Activated naive CD4-positive, alpha-beta T cell treated with anti-CD3 and anti-CD28 coated beads for 36 hours (primary cell): ENCODE measurements around the gene RECK. TPM values are rescaled to one million over a fixed set of nuclear protein-coding genes. Genes with fewer than 3 reads are reported as not detected.
"Not testable (repeated sequence)": the region's sequence is repeated elsewhere in the genome, so short reads cannot be mapped to it uniquely, and the experiment has no call there.

Source experiments
- CTCF ChIA-PET: fragments of 350-600 bp; sonication (Branson Sonifier 250); formaldehyde crosslinking; loops from one replicate; lab custom pipeline; 2021; ENCODE audit warnings: antibody characterized with exemption; lab: Charles Lee
- DNase-seq: peaks from one replicate; pipeline ENCODE4 v3.0.0-alpha.2; 2020
- H3K27ac Mint-ChIP-seq: one replicate; pipeline ENCODE4 v1.8.0; 2021; ENCODE audit warnings: mild to moderate bottlenecking, mixed read lengths
- H3K27me3 Mint-ChIP-seq: one replicate; pipeline ENCODE4 v1.8.0; 2021; ENCODE audit warnings: low read depth, mixed read lengths
- H3K36me3 Mint-ChIP-seq: one replicate; pipeline ENCODE4 v1.8.0; 2021; ENCODE audit warnings: low read depth, mixed read lengths
- H3K4me1 Mint-ChIP-seq: one replicate; pipeline ENCODE4 v1.8.0; 2021; ENCODE audit warnings: low read depth, mixed read lengths
- H3K4me3 Mint-ChIP-seq: one replicate; pipeline ENCODE4 v1.8.0; 2021; ENCODE audit warnings: mild to moderate bottlenecking, moderate library complexity, mixed read lengths
- H3K9me3 Mint-ChIP-seq: one replicate; pipeline ENCODE4 v1.8.0; 2021; ENCODE audit warnings: mixed read lengths
- intact Hi-C: fragments of 100-400 bp; cut with micrococcal nuclease; formaldehyde crosslinking; loops from one replicate; pipeline ENCODE4 v1.15.1; 2023
- total RNA-seq, 2 experiments: library from RNA; stranded (reverse); gene quantifications; one replicate each; pipeline ENCODE4 v1.2.3, GENCODE V29; 2021

Gene RECK
- total RNA-seq, 2 experiments from 2014 or later, result 7.8 to 8.5 TPM

DNA sequence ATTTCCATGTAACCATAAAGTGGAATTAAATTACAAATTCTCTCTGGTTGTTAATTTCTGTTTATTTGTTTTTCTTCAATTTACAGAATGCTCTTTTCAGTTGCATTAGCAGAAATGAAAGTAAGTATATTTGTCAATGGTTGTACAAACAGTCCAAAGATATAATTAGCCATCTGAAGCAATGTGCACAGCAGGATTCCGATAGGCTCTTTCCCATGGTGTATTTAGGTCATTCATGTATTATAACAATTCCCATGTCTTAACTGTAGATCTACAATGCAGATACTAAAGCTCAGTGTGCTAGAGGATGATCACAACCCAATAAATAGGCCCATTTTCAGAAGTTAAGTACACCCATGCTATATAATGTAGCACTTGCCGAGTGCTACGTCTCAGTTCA, 43.8 kb downstream of the RECK start:
- Mint-ChIP-seq H3K4me1 (no peaks in the 10 kb centered on the region), H3K4me3 (no peak overlapping the region), H3K9me3 (no peaks in the 10 kb centered on the region), H3K36me3 (peaks cover 4% of the 10 kb centered on the region), H3K27me3 (no peaks in the 10 kb centered on the region), H3K27ac (no peak overlapping the region)
- CTCF ChIA-PET, result no interaction called here
- DNase-seq, result no peak
- intact Hi-C loops, result no loop called here

DNA sequence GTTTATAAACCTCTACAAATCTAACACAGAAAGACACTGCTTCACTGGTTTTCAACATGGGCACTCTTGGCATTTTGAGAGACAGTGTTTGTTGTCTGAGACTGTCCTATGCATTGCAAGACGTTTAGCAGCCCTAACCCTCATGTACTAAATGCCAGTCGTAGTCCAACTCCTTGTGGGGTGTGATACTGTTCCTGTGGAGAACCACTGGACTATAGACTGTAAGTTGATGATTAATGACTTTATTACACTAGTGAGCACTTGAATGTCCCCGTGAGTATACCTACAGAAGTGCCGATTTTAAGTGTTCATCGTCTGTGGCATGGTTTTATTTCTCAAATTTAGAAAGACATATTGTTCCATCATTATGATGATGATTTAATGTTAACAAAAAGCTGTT, 46.2 kb downstream of the RECK start:
- H3K27ac Mint-ChIP-seq, result no peak overlapping the region
- intact Hi-C loops, result no loop called here

DNA sequence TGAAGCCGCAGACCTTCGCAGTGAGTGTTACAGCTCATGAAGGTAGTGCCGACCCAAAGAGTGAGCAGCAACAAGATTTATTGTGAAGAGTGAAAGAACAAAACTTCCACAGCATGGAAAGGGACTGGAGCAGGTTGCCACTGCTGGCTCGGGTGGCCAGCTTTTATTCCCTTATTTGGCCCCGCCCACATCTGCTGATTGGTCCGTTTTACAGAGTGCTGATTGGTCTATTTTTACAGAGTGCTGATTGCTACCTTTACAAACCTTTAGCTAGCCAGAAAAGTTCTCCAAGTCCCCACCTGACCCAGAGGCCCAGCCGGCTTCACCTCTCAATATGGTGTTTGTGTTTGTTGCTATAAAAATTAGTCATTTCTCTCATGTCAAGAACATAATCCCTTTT, 49.7 kb downstream of the RECK start:
- Mint-ChIP-seq H3K9me3 (no peaks in the 10 kb centered on the region), H3K36me3 (peaks cover 15% of the 10 kb centered on the region), H3K27me3 (no peaks in the 10 kb centered on the region), H3K27ac (no peak overlapping the region), H3K4me1 (peaks cover under 1% of the 10 kb centered on the region), H3K4me3 (no peak overlapping the region)
- CTCF ChIA-PET, result interaction anchor here (0.6 to 2.0 kb wide), 4 partner anchors 22 to 257 kb away, joined by 3 to 7 read pairs (median 3); no protein-coding TSS in a partner anchor
- peak; percentile 7 for DNase-seq
- intact Hi-C loops, result no loop called here

More for the DNA sequence above, 46.2 kb downstream of the RECK start:
- CTCF ChIA-PET, result no interaction called here
- Mint-ChIP-seq H3K9me3 (no peaks in the 10 kb centered on the region), H3K4me3 (no peak overlapping the region), H3K27me3 (no peaks in the 10 kb centered on the region), H3K36me3 (peaks cover 15% of the 10 kb centered on the region), H3K4me1 (no peaks in the 10 kb centered on the region)
- DNase-seq, result no peak

DNA sequence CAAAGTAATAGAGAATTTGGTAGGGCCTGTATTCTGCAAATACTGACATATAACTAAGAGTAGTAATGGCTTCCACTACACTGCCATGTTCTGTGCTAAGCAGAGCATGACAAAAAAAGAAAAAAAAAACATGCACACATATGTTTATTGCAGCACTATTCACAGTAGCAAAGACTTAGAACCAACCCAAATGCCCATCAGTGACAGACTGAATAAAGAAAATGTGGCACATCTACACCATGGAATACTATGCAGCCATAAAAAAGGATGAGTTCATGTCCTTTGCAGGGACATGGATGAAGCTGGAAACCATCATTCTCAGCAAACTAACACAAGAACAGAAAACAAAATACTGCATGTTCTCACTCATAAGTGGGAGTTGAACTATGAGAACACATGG, 50.3 kb downstream of the RECK start:
- peaks cover 18% of the 10 kb centered on the region for H3K36me3 Mint-ChIP-seq
- H3K4me3 Mint-ChIP-seq, H3K27me3 Mint-ChIP-seq: not testable (repeated sequence)

DNA sequence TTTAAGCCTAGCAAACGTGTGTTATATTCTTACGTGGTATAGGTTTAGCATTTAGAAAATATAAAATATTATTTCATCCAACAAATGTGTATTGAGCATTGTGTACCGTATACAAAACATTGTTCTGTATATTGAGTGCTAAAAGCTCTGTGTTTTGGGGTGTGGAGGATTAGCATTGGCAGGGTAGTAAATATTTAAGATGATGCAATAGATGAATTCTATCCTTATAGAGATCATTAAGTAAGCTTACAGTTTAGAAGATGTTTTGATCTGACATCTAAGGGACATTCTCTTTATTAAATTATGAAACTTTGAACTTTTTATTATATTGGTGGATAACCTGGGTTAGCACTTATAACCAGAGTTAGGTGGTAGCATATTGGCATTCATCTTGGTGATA, 51.3 kb downstream of the RECK start:
- Mint-ChIP-seq H3K36me3 (peaks cover 19% of the 10 kb centered on the region), H3K9me3 (peaks cover 4% of the 10 kb centered on the region), H3K4me1 (peaks cover 12% of the 10 kb centered on the region), H3K27ac (no peak overlapping the region), H3K4me3 (no peak overlapping the region), H3K27me3 (no peaks in the 10 kb centered on the region)
- CTCF ChIA-PET, result interaction anchor here (1.6 kb wide), 1 partner anchor 15 kb away, joined by 7 read pairs; no protein-coding TSS in a partner anchor
- no peak for DNase-seq
- intact Hi-C loops, result no loop called here

More for the DNA sequence above, 50.3 kb downstream of the RECK start:
- H3K4me1 Mint-ChIP-seq, H3K9me3 Mint-ChIP-seq, DNase-seq, intact Hi-C loops, H3K27ac Mint-ChIP-seq: not testable (repeated sequence)
- CTCF ChIA-PET, result interaction anchor here (1.0 to 2.0 kb wide), 2 partner anchors 22 to 63 kb away, joined by 3 to 7 read pairs; no protein-coding TSS in a partner anchor

DNA sequence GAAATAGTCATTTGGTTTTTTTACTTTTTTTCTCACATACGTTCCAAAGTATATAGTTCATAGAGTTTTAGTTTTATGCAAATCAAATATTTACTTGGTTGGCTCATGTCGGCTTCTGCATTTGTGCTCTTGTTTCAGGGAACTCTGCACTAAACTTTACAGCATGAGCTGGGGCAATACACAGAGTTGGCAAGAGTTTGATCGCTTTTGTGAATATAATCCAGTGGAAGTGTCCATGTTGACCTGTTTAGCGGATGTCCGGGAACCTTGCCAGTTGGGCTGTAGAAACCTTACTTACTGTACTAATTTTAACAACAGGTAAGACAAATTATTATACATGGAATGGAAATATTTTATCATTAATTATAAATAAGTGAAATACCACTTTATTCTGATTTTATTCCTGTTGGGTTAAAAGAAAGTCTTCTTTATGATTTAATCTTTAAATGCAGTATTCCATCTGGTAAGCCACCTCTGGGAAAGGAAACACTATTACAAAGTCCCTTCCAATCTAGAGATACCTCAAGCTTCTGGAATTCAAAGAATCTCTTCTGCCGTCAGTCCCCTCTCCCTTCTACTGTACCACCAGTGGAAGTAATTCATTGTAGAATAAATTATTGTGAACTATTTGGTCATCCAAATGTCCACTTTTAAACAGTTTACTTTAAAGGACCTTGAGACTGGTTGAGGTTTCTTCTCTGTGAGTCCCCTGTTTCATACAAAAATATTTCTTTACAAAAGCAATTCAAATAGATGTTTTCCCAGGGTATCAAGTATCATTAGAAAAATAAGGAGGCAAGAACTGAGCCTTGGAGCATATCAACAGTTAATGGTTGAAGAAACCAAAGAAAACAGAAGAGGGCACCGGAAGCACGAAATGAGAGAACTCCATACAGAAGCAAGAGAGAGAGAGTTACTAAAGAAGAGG, 54.6 kb downstream of the RECK start:
- Mint-ChIP-seq H3K4me3 (no peak overlapping the region), H3K4me1 (peaks cover 12% of the 10 kb centered on the region), H3K36me3 (peaks cover 12% of the 10 kb centered on the region), H3K27me3 (no peaks in the 10 kb centered on the region), H3K27ac (no peak overlapping the region), H3K9me3 (peaks cover 4% of the 10 kb centered on the region)
- intact Hi-C loops, result loop anchor here (5.0 kb wide), 1 partner anchor 49 kb away; no protein-coding TSS in a partner anchor
- DNase-seq, result no peak
- CTCF ChIA-PET, result interaction anchor here (0.5 to 3.0 kb wide), 3 partner anchors 11 to 296 kb away, joined by 3 to 18 read pairs (median 8); no protein-coding TSS in a partner anchor

DNA sequence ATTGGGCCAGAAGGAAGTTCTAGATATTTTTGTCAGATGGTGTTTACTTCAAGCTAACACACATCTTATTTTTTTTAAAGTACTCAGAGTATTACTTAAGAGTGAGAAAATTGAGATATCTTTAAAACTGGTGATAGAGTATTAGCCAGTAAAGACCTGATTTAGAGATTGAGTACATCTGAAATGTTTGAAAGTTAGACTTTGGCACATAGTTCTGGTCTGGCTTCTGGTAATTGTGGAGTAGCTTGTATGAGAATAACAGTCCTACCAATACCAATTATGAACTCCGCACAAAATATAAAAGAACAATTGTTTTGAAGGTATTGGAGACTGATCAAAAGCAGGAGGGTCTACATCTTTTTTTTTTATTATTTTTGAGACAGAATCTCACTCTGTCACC, 55.3 kb downstream of the RECK start:
- peaks cover 12% of the 10 kb centered on the region for H3K4me1 Mint-ChIP-seq
- no peaks in the 10 kb centered on the region for H3K27me3 Mint-ChIP-seq
- DNase-seq, result no peak
- peaks cover 4% of the 10 kb centered on the region for H3K9me3 Mint-ChIP-seq
- peaks cover 8% of the 10 kb centered on the region for H3K36me3 Mint-ChIP-seq
- CTCF ChIA-PET, result interaction anchor here (0.5 to 3.0 kb wide), 3 partner anchors 10 to 297 kb away, joined by 3 to 18 read pairs (median 8); no protein-coding TSS in a partner anchor
- no peak overlapping the region for H3K4me3 Mint-ChIP-seq
- H3K27ac Mint-ChIP-seq, result peak overlapping the region; percentile 13
- intact Hi-C loops, result loop anchor here (5.0 kb wide), 1 partner anchor 50 kb away; no protein-coding TSS in a partner anchor

DNA sequence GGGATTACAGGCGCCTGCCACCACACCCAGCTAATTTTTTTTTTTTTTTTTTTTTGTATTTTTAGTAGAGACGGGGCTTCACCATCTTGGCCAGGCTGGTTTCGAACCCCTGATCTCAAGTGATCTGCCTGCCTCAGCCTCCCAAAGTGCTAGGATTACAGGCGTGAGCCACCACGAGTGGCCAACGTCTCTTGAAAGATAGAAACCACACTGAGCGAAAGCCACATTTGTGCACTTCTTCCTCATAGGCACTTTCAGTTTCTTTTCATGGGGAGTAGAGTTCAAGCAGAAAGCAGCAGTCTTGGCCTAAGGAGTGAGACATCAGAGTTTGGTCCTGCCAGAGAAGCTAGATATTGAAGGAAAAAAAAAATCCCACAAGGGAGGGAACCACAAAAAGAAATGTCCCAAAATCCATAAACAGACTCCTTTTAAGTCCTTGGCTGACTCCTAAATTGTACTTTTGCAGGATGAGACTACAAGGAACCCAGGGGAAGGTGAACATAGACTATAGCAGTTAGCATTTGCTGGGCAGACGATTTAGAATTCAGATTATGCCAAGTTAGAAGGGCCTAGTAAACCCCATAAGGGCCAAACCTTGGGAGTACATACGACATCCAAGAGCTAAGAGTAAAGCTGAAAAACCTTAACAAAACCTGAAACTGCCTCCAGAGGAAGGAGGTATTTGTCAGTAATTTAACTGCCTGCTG, 55.9 kb downstream of the RECK start:
- H3K27ac Mint-ChIP-seq, result peak overlapping the region; percentile 59

DNA sequence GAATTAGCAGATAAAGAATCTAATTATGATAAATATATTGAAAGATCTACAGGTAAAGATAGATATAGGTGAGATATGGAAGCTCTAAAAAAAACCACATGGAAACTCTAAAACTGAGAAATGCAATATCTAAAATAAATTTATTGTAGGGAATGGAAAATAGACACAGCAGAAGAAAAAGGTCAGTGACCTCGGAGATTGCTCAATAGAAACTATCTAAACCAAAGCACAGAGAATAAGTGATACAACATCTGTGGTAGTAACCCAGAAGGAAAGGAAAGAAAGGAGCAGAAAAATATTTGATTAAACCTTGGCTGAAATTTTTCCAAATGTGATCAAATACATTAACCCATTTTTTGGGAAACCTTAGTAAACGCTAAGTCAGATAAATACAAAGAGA, 56.7 kb downstream of the RECK start:
- peaks cover 4% of the 10 kb centered on the region for H3K9me3 Mint-ChIP-seq

More for the DNA sequence above, 55.9 kb downstream of the RECK start:
- peak; percentile 58 for DNase-seq
- H3K4me3 Mint-ChIP-seq, result no peak overlapping the region
- no peaks in the 10 kb centered on the region for H3K27me3 Mint-ChIP-seq
- peaks cover 4% of the 10 kb centered on the region for H3K36me3 Mint-ChIP-seq
- H3K4me1 Mint-ChIP-seq, result peaks cover 12% of the 10 kb centered on the region
- CTCF ChIA-PET, result interaction anchor here (1.1 to 3.0 kb wide), 2 partner anchors 9 to 12 kb away, joined by 3 to 18 read pairs; no protein-coding TSS in a partner anchor
- intact Hi-C loops, result loop anchor here (5.0 kb wide), 1 partner anchor 50 kb away; no protein-coding TSS in a partner anchor
- H3K9me3 Mint-ChIP-seq, result peaks cover 4% of the 10 kb centered on the region

DNA sequence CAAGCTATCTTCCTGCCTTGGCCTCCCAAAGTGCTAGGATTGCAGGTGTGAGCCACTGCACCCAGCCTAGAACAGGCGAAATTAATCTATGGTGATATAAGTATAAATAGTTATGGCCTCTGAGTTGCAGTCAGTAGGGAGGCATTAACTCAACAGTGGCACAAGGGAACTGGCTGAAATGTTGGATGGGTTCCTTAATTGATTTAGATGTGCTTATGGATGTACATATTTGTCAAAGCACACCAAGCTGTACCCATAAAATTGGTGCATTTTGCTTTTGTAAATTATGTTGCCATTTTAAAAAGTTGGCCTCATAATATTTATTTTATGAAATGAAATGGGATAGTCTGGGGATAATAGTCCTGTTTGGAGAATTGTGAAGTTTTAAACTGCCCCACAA, 63.0 kb downstream of the RECK start:
- Mint-ChIP-seq H3K4me1 (peaks cover 6% of the 10 kb centered on the region), H3K4me3 (no peak overlapping the region), H3K27me3 (no peaks in the 10 kb centered on the region), H3K27ac (no peak overlapping the region), H3K9me3 (no peaks in the 10 kb centered on the region), H3K36me3 (no peaks in the 10 kb centered on the region)
- DNase-seq, result no peak
- CTCF ChIA-PET, result interaction anchor here (1.6 to 10.2 kb wide), 2 partner anchors 45 to 68 kb away, joined by 3 to 283 read pairs; partner anchors contain the start of gene CCIN
- intact Hi-C loops, result no loop called here

More for the DNA sequence above, 56.7 kb downstream of the RECK start:
- no peak overlapping the region for H3K27ac Mint-ChIP-seq
- H3K27me3 Mint-ChIP-seq, result no peaks in the 10 kb centered on the region
- H3K36me3 Mint-ChIP-seq, result peaks cover 4% of the 10 kb centered on the region
- DNase-seq, result no peak
- intact Hi-C loops, result loop anchor here (5.0 kb wide), 1 partner anchor 51 kb away; no protein-coding TSS in a partner anchor
- no peak overlapping the region for H3K4me3 Mint-ChIP-seq
- CTCF ChIA-PET, result interaction anchor here (1.1 to 3.0 kb wide), 2 partner anchors 9 to 11 kb away, joined by 3 to 18 read pairs; no protein-coding TSS in a partner anchor
- peaks cover 12% of the 10 kb centered on the region for H3K4me1 Mint-ChIP-seq

DNA sequence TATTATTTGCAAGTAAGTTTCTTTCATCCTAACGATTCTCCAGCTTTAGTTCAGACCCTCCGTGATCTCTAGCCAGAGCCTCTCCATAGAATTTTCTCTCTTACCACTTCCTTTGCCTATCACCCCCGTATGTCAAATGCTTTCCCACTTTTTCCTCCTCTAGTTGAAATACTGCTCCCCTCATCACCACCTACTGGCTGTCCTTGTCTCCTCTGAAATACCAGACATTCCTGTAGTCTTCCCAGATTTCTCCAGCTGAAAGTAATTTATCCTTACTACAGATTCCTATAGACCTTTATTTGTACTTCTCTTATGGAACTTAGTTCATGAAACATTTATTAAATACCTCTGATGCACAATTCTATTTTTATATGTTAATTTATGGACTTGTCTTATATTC, 63.8 kb downstream of the RECK start:
- H3K27ac Mint-ChIP-seq, result no peak overlapping the region
- H3K27me3 Mint-ChIP-seq, result no peaks in the 10 kb centered on the region
- no peak for DNase-seq
- CTCF ChIA-PET, result interaction anchor here (3.6 to 10.2 kb wide), 2 partner anchors 8 to 67 kb away, joined by 18 to 283 read pairs; partner anchors contain the start of gene CCIN
- H3K9me3 Mint-ChIP-seq, result no peaks in the 10 kb centered on the region
- intact Hi-C loops, result no loop called here
- H3K36me3 Mint-ChIP-seq, result no peaks in the 10 kb centered on the region
- H3K4me3 Mint-ChIP-seq, result no peak overlapping the region
- peaks cover 6% of the 10 kb centered on the region for H3K4me1 Mint-ChIP-seq
